ENCODE results near the gene FSTL4.

Gene FSTL4

GRCh38 chr5:133233616-133234015 lies 378.7 kb downstream of the FSTL4 start:
- no peak for DNase-seq (ENCODE audit: low spot score)
- no peaks in the 10 kb centered on the region for H3K4me1 Mint-ChIP-seq (ENCODE audit: low read depth)
- H3K27me3 Mint-ChIP-seq (ENCODE audit: low read depth), result peaks cover 2% of the 10 kb centered on the region
- no peak overlapping the region for H3K27ac Mint-ChIP-seq
- no peaks in the 10 kb centered on the region for H3K9me3 Mint-ChIP-seq
- H3K4me3 Mint-ChIP-seq, result no peak overlapping the region
- no peaks in the 10 kb centered on the region for H3K36me3 Mint-ChIP-seq (ENCODE audit: low read depth)

DNA sequence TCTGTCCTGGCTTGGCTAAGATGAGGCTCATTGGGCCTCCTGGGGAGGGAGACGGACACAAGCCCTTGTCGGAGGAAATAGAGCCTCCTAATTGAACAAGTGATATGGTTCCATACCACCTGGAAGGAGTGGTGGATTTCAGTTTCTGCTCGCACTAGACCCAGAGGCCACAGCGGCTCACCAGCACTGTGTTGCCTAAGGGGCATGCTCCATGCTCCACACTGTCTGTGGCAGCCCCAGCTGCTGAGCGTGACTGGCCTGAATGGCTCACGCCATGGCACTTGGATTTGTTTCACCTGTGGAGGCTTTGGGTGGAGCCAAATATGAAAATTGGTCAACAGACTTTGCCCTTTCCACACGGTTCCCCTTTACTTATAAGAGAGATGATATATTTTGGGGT lies 379.4 kb downstream of the FSTL4 start:
- Mint-ChIP-seq H3K9me3 (no peaks in the 10 kb centered on the region), H3K4me1 (ENCODE audit: low read depth) (no peaks in the 10 kb centered on the region), H3K27me3 (ENCODE audit: low read depth) (peaks cover 6% of the 10 kb centered on the region), H3K36me3 (ENCODE audit: low read depth) (no peaks in the 10 kb centered on the region), H3K4me3 (no peak overlapping the region), H3K27ac (no peak overlapping the region)
- no peak for DNase-seq (ENCODE audit: low spot score)

GRCh38 chr5:133232435-133232834 lies 379.9 kb downstream of the FSTL4 start:
- H3K4me3 Mint-ChIP-seq, result no peak overlapping the region
- H3K27ac Mint-ChIP-seq, result no peak overlapping the region

GRCh38 chr5:133232011-133232410 lies 380.3 kb downstream of the FSTL4 start:
- Mint-ChIP-seq H3K9me3 (no peaks in the 10 kb centered on the region), H3K36me3 (ENCODE audit: low read depth) (no peaks in the 10 kb centered on the region), H3K4me1 (ENCODE audit: low read depth) (no peaks in the 10 kb centered on the region), H3K4me3 (no peak overlapping the region), H3K27me3 (ENCODE audit: low read depth) (peaks cover 12% of the 10 kb centered on the region), H3K27ac (no peak overlapping the region)
- DNase-seq (ENCODE audit: low spot score), result no peak

More at GRCh38 chr5:133232435-133232834, 379.9 kb downstream of the FSTL4 start:
- H3K36me3 Mint-ChIP-seq (ENCODE audit: low read depth), result no peaks in the 10 kb centered on the region
- H3K4me1 Mint-ChIP-seq (ENCODE audit: low read depth), result no peaks in the 10 kb centered on the region
- peaks cover 9% of the 10 kb centered on the region for H3K27me3 Mint-ChIP-seq (ENCODE audit: low read depth)
- no peak for DNase-seq (ENCODE audit: low spot score)
- H3K9me3 Mint-ChIP-seq, result no peaks in the 10 kb centered on the region

- H3K4me3 Mint-ChIP-seq, result no peak overlapping the region
- no peaks in the 10 kb centered on the region for H3K36me3 Mint-ChIP-seq (ENCODE audit: low read depth)
- H3K4me1 Mint-ChIP-seq (ENCODE audit: low read depth), result no peaks in the 10 kb centered on the region
- no peaks in the 10 kb centered on the region for H3K9me3 Mint-ChIP-seq
- H3K27me3 Mint-ChIP-seq (ENCODE audit: low read depth), result peaks cover 12% of the 10 kb centered on the region
- no peak for DNase-seq (ENCODE audit: low spot score)
- H3K27ac Mint-ChIP-seq, result no peak overlapping the region
Observed at GRCh38 chr5:133230823-133231578, 381.3 kb downstream of the FSTL4 start.

DNA sequence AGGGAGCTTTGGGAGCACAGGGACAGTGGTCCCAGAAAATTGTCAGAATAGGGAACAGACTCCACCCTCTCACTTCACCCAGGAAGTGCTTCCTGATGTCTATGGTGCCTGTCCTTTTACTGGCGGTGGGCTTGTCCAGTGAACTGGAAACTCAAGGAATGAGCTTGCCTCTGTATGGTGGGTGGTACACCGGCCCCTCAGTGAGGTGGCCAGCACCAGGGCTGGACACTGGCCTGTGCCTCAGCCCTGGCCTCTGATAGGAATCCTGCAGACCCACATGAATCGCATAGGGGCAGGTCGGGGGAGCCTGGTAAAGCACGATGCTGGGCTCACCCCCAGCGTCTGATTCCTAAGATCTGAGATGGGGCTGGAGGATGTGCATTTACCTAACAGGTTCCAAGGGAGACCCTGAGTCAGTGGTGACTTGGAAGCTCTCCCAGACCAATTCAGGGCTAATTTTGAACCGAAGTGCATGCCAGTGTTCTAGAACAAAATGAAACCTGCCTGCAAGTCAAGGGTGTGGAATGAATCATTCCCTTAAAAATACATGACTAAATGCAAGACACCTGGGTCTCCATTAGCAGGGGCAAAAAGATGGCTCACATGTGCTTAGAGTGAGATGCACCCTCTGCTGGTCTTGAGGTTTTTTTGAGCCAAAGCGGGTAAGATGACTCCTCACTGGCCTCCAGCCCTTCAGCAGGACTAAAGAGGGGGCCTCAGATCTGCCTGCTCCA lies 382.2 kb downstream of the FSTL4 start:
- no peaks in the 10 kb centered on the region for H3K36me3 Mint-ChIP-seq (ENCODE audit: low read depth)
- peaks cover 12% of the 10 kb centered on the region for H3K27me3 Mint-ChIP-seq (ENCODE audit: low read depth)
- no peaks in the 10 kb centered on the region for H3K9me3 Mint-ChIP-seq
- no peaks in the 10 kb centered on the region for H3K4me1 Mint-ChIP-seq (ENCODE audit: low read depth)
- DNase-seq (ENCODE audit: low spot score), result no peak
- no peak overlapping the region for H3K27ac Mint-ChIP-seq
- H3K4me3 Mint-ChIP-seq, result no peak overlapping the region

DNA sequence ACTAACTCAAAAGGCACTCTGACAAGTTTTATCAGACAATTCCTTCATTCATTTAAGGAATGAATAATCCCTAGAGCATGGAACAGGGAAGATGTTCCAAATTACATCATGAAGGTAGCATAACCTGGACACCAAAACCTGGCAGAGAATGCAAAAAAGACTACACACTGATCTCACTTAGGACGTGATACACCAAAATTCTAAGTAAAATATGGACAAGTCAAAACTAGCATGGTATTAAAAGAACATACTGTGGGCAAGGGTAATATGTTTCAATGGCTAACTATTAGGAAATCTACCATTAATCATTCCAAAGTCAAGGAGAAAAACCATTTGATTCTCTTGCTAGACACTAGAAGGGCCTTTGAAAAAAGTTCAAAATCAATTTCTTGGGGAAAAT lies 384.0 kb downstream of the FSTL4 start:
- Mint-ChIP-seq H3K4me3 (no peak overlapping the region), H3K9me3 (no peaks in the 10 kb centered on the region), H3K4me1 (ENCODE audit: low read depth) (no peaks in the 10 kb centered on the region), H3K36me3 (ENCODE audit: low read depth) (no peaks in the 10 kb centered on the region), H3K27me3 (ENCODE audit: low read depth) (peaks cover 12% of the 10 kb centered on the region), H3K27ac (no peak overlapping the region)
- no peak for DNase-seq (ENCODE audit: low spot score)

DNA sequence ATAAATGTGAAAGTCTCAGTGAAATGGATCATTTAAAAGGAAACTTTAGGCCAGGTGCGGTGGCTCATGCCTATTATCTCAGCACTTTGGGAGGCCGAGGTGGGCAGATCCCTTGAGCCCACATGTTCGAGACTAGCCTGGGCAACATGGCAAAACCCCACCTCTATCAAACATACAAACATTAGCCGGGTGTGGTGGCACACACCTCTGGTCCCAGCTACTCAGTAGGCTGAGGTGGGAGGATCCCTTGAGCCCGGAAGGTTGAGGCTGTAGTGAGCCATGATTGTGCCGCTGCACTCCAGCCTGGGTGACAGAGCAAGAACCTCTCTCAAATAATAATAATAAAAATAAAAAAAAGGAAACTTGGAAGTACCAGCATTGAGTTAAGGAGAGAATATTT lies 384.4 kb downstream of the FSTL4 start:
- no peak overlapping the region for H3K27ac Mint-ChIP-seq
- H3K9me3 Mint-ChIP-seq, result no peaks in the 10 kb centered on the region
- H3K27me3 Mint-ChIP-seq (ENCODE audit: low read depth), result peaks cover 12% of the 10 kb centered on the region
- H3K4me3 Mint-ChIP-seq, result no peak overlapping the region
- no peaks in the 10 kb centered on the region for H3K36me3 Mint-ChIP-seq (ENCODE audit: low read depth)
- no peaks in the 10 kb centered on the region for H3K4me1 Mint-ChIP-seq (ENCODE audit: low read depth)
- DNase-seq (ENCODE audit: low spot score), result no peak

DNA sequence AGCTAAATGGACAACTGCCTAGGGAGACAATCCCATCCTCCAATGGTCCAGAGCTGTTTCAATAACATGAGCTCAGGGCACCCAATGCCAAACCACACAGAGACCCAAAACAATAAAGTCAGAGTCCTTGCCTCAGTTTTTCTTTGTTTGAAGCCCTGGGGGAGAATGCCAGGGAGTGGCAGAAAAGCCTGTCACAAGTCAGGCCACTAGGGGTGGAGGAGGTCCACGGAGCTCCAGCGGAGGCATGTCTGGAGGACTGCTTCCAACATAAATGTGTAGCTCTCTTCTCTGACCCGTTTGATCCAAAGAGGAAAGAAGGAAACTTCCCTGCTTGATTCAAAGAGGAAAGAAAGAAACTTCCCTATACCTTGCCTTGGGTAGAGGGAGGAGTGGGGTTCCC lies 385.3 kb downstream of the FSTL4 start:
- Mint-ChIP-seq H3K36me3 (ENCODE audit: low read depth) (no peaks in the 10 kb centered on the region), H3K4me3 (no peak overlapping the region), H3K4me1 (ENCODE audit: low read depth) (no peaks in the 10 kb centered on the region), H3K9me3 (no peaks in the 10 kb centered on the region), H3K27me3 (ENCODE audit: low read depth) (peaks cover 12% of the 10 kb centered on the region), H3K27ac (no peak overlapping the region)
- no peak for DNase-seq (ENCODE audit: low spot score)

- Mint-ChIP-seq H3K27ac (no peak overlapping the region), H3K27me3 (ENCODE audit: low read depth) (peaks cover 12% of the 10 kb centered on the region), H3K4me3 (no peak overlapping the region), H3K4me1 (ENCODE audit: low read depth) (no peaks in the 10 kb centered on the region), H3K36me3 (ENCODE audit: low read depth) (no peaks in the 10 kb centered on the region), H3K9me3 (no peaks in the 10 kb centered on the region)
- DNase-seq (ENCODE audit: low spot score), result no peak
Observed at GRCh38 chr5:133226186-133226585, 386.2 kb downstream of the FSTL4 start.

DNA sequence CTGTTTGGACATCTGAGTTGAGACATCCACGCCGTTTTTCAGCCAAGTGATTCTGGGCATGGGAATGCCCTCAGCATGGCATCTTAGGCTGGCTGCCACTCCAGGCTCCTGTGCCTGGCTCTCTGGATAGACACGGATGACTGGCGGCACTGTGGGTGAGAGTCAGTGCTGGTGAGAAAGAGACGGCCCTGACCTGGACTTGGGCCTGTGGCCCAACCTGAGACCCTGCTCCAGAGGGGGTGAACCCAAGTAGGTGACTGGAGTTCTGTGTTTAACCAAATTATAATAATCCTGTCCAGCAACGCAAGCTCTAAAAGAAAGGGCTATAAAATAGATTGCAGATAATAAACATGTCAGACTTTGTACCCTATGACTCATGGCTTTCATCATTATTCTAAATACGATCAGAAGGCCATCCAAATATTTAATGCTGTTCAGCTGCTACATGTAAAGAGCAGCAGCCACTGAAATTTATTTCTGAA lies 386.6 kb downstream of the FSTL4 start:
- Mint-ChIP-seq H3K4me3 (no peak overlapping the region), H3K4me1 (ENCODE audit: low read depth) (no peaks in the 10 kb centered on the region), H3K9me3 (no peaks in the 10 kb centered on the region), H3K27ac (no peak overlapping the region), H3K36me3 (ENCODE audit: low read depth) (no peaks in the 10 kb centered on the region), H3K27me3 (ENCODE audit: low read depth) (peaks cover 12% of the 10 kb centered on the region)
- DNase-seq (ENCODE audit: low spot score), result no peak

- no peak overlapping the region for H3K27ac Mint-ChIP-seq
- H3K27me3 Mint-ChIP-seq (ENCODE audit: low read depth), result peaks cover 5% of the 10 kb centered on the region
- H3K4me1 Mint-ChIP-seq (ENCODE audit: low read depth), result no peaks in the 10 kb centered on the region
- H3K4me3 Mint-ChIP-seq, result no peak overlapping the region
- no peaks in the 10 kb centered on the region for H3K36me3 Mint-ChIP-seq (ENCODE audit: low read depth)
- no peak for DNase-seq (ENCODE audit: low spot score)
- no peaks in the 10 kb centered on the region for H3K9me3 Mint-ChIP-seq
Observed at GRCh38 chr5:133222979-133223378, 389.4 kb downstream of the FSTL4 start.

DNA sequence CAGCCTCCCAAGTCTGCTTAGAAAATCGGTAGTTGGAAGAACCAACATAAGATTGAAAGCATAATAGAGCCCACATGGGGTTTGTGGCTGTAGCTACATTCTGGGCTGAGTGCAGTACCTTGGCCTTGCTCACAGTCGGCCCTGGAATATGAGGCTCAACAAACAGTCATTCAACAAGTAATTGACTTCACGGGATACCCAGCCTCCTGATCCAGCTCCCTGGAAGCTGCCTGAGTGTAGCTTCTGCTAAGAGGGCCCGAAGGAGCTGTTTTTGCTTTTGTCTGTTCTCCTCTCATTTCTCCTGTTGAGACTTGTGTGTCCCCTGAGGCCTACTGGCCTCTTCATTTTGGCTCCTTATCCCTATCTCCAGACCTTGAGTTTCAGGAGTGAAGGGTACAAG lies 389.8 kb downstream of the FSTL4 start:
- Mint-ChIP-seq H3K9me3 (no peaks in the 10 kb centered on the region), H3K27me3 (ENCODE audit: low read depth) (peaks cover 4% of the 10 kb centered on the region), H3K36me3 (ENCODE audit: low read depth) (no peaks in the 10 kb centered on the region), H3K4me3 (no peak overlapping the region), H3K4me1 (ENCODE audit: low read depth) (no peaks in the 10 kb centered on the region), H3K27ac (no peak overlapping the region)
- DNase-seq (ENCODE audit: low spot score), result no peak

DNA sequence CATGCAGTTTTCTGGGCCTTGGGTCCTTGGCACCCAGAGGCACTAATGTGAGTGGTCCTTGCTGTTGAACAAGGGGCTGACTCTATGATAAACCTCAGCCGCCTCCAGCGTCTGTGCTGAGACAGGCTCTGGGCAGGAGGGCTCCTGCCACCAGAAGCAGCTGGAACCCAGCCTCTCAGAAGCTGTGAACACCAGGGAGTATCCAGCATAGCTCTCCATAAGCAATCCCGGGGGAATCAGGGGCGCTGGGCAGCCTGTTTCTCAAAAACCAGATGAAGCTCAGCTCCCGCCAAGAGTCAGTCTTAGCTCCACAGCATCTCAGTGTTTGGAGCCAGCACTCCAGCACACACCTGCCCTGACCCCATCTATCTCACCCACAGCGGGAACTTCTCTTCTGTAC lies 390.3 kb downstream of the FSTL4 start:
- Mint-ChIP-seq H3K4me3 (no peak overlapping the region), H3K4me1 (ENCODE audit: low read depth) (no peaks in the 10 kb centered on the region), H3K9me3 (no peaks in the 10 kb centered on the region), H3K36me3 (ENCODE audit: low read depth) (no peaks in the 10 kb centered on the region), H3K27ac (no peak overlapping the region), H3K27me3 (ENCODE audit: low read depth) (no peaks in the 10 kb centered on the region)
- no peak for DNase-seq (ENCODE audit: low spot score)

Data from T-helper 2 cell treated with Interferon-gamma antibody and Interleukin-4, amounts not matched to agents 5 μg/mL and 100 μg/mL, for 36 hours (primary cell).